Dermis blood vessel endothelial cell (primary cell): ENCODE measurements around the gene CSPG4. TPM values are rescaled to one million over a fixed set of nuclear protein-coding genes. Genes with fewer than 3 reads are reported as not detected.
A peak's percentile ranks its signal among the peaks of the same experiment; 100 is the strongest.
"Not testable (repeated sequence)": the region's sequence is repeated elsewhere in the genome, so short reads cannot be mapped to it uniquely, and the experiment has no call there.

Experiments used
- DNase-seq: peaks from one replicate; pipeline ENCODE4 v3.0.0; 2010
- total RNA-seq: library from RNA; depleted of rRNA; stranded (reverse); fragments of >200 nt; gene quantifications from 2 replicates; pipeline ENCODE4 v1.2.3, GENCODE V29; 2014

The CSPG4 gene
- total RNA-seq, 1 donor from 2014 or later: 0.68 TPM

DNA sequence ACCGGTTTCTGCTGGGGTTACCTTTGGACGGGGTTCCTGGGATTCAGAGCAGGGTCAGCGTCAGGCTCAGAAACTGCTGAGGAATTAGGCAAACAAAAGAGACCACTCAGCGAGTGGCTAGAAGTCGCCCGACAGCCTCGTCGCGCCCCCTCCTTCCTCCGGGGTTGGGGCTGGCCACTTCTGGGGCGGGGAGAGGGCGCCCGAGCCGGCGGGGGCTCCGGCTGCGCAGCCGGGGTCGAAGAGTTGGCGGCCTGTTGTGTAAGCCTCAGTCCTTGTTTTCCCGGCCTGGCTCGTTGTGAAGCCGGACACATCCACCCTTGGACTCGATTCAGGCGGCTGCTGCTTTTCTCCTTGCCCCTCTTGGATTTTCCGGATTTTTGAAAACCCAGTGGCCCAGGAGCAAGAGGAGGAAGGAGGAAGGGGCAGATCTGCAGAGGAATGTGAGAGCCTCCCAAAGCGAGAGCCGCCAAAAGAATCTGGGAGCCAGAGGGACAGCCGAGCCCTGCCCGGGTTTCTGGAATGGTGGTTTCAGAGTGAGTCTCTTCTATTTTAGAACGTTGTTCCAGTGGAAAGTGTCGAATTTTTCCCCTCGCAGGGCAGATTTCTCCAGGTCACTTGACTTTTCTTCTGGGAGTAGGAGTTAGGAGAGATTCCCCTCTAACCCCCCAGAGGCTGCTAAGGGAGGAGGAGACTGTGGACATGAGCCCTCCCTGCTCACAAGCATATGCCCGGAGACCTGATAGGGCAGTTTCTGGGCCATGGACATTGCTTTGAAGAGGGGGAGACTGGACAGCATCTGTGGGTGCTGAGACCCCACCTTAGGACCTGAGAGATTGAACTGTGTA is 64.3 kb downstream of the CSPG4 start:
- peak; percentile 54 for DNase-seq

- peak; percentile 80 for DNase-seq
Measured at GRCh38 chr15:75647370-75648155, 65.1 kb downstream of the CSPG4 start, which contains the start of gene SNX33. Gene SNX33 (plus strand): TSS chr15:75647912. CDS start chr15:75649103, 1,191 bp downstream.

- no peak for DNase-seq
Measured at GRCh38 chr15:75646944-75647364, 65.7 kb downstream of the CSPG4 start.

- no peak for DNase-seq
Measured at GRCh38 chr15:75646112-75646943, 66.3 kb downstream of the CSPG4 start.

GRCh38 chr15:75644376-75644775 is 68.3 kb downstream of the CSPG4 start:
- DNase-seq: no peak

GRCh38 chr15:75641603-75642002 is 71.0 kb downstream of the CSPG4 start:
- no peak for DNase-seq

DNA sequence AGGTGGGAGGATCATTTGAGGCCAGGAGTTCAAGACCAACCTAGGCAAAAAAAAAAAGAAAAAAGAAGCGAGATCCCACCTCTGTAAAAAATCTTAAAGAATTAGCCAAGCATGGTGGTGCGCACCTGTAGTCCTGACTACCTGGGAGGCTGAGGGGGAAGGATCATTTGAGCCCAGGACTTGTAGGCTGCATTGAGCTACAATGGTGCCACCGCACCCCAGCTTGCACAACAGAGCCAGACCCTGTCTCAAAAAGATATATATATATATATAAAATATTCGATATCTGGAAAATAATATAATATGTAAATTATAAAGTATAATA is 71.5 kb downstream of the CSPG4 start:
- no peak for DNase-seq

DNA sequence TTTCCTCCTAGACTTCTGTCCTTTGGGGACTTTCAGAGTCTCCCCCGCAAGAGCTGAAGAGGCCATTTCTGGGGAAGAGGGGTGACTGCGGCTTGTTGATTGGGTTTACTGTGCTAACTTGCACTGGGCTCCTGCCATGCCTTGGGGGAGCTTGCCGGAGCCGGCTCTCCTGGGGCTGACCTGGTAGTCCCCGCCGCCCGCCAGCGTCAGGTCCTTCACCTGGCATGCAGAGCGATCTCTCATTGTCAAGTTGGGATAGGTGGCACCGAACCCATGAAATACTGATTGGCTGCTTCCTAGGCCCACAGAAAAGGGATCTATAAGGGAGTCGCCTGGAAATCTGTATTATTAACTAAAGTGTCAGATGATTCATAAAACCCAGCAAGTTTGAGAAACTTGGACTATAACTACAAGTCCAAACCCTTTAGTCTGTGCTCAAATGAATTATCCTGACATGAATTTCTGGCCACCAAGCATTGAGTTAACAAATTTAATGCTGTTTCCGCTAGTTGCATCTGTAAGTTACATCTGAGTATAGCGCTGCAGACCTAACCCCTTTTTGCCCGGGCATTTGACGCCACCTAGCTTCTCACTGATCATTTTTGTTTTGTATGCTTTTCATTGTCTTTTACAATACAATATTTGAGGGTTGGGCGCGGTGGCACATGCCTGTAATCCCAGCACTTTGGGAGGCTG is 72.0 kb downstream of the CSPG4 start:
- DNase-seq: peak; percentile 71

DNA sequence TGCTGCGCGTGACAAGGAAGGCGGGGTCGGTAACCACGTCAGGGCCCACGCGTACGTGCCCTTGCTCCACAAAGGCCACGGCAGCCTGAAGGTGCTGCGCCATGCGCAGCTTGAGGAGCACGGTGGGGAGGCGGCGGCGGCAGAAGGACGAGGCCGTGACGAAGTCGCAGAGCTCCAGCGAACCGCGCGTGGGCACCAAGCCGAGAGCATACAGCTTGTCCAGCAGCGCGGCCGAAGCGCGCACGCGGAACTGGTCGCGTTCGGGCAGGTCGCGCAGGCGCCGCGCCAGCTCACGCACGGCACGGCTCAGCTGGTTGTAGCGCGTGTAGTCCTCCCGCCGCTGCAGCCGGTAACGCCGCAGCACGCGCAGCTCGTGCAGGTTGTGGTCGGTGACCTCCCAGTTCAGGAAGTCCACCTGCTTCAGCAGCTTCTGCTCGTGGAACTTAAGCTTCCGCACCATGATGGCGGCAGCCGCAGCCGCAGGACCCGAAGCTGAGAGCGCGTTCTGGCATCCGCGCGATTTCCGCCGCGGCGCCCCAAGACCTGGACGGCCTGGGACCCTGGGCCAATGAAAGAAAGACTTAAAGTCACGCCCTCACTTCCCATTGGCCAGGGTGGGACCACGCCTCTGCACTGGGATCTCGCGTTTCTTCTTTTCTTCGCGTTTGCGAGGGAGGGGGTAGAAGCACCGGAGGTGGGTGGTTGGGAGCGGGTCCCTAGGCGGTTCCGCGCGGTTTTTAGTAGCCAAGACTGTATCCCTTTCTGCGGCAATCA is 72.8 kb downstream of the CSPG4 start, which contains the start of gene IMP3:
Gene IMP3 (minus strand): TSS at position 516 of the 774 bp plus-strand sequence. CDS start 56 bp downstream, at position 460.
- peak; percentile 98 for DNase-seq

GRCh38 chr15:75639191-75639708 is 73.4 kb downstream of the CSPG4 start:
- peak; percentile 56 for DNase-seq

DNA sequence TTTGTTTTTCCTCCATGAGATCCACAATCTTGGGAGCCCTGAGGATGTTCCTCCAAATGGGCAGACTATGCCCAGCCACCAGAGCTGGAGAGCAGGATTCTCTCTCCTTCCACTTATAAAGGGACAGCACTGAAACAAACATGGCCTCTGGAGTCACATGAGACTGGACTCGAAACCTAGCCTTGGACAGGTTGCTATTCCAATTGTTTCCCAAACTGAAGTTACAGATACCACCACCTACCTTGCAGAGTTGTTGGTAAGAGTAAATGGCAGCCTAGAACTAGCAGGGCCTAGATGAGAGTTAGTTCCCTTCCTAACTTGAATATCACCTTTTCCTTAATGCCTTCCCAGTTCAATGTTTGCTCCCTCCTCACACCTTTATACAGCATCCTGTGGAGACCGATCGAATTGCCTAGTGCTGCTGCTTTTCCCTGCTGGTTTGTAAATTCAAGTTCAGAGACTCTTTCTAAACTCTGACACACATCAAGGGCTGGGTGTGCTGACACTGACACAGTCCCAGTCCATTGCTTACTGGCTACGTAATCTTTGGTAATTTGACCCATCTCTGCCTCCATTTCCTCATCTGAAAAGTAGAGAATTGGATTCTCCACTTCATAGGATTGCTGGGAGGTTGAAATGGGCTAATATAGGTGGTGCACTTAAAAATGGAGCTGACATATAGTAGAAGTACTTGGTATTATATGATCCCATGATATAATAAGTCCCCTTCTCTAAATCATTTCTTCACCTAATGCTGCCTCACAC is 75.2 kb downstream of the CSPG4 start:
- no peak for DNase-seq

DNA sequence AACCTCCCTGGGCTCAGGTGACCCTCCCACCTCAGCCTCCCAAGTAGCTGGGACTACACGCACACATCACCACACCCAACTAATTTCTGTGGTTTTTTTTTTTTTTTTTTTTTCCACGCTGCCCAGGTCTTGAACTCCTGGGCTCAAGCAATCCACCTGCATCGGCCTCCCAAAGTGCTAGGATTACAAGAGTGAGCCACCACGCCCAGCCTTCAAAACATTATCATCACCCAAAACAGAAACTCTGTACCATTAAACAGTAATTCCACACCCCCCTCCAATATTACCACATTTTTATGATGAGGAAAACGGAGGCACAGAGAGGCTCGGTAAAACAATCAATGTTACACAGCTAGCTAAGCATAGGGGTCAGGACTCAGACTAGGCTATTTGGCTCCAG is 76.6 kb downstream of the CSPG4 start:
- no peak for DNase-seq

DNA sequence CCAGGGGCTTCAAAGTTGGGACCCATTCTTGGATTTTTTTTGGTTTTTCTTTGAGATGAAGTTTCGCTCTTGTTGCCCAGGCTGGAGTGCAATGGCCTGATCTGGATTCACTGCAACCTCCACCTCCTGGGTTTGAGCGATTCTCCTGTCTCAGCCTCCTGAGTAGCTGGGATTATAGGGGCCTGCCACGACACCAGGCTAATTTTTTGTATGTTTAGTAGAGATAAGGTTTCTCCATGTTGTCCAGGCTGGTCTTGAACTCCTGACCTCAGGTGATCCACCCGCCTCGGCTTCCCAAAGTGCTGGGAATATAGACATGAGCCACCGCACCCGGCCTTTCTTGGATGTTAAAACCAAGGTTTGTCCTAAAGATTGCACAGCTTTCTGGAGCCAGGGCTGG is 78.7 kb downstream of the CSPG4 start:
- DNase-seq: not testable (repeated sequence)

- DNase-seq: no peak
Measured at GRCh38 chr15:75631935-75632334, 80.7 kb downstream of the CSPG4 start.

DNA sequence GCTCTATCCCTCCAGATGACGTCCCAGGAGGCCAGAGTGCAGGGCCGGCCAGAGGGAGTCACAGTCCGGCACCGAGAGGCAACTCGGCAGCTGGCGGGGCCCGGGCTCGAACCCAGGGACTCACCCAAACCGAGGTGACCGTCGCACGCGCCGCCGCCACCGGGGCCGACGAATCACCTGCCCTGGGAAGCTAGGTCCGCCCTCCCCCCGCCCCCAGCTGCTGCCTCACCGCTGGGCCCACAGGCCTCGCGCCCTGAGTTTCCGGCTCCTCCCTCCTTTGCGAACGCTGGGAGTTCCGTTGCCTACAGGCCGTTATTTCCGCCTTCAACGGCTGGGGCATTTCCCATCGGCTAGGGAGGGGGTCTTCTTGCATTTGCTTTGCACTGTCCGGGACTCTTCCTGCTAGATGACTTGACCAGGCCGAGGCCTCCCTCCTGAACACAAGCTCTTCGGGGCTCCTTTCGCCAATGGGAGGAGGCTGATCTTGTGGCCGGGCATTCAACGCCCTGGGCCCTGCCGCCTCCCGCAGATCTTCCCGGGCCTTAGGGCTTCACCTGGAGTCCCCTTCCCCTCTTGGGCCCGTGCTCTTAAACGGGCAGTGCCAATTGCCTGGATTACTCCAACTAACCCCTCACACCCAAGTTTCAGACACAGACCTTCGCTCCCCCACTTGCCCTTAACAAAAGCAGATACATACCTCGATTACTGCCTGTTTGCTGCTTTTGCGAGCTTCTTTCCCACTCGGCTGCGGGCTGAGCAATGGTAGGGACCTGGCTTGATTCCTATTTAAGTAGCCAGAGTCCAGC is 86.9 kb downstream of the CSPG4 start, which contains the start of gene SNUPN:
Gene SNUPN (minus strand): TSS at position 184 of the 806 bp plus-strand sequence. CDS start 4,674 bp downstream, outside the sequence.
- peak; percentile 94 for DNase-seq
